Activated CD4-positive, CD25-positive, alpha-beta regulatory T cell treated with anti-CD3 and anti-CD28 coated beads, Interleukin-2, amount 50 U/mL, for 16 hours (primary cell): ENCODE data around the gene SF3B3.
"Not testable (repeated sequence)": the region's sequence is repeated elsewhere in the genome, so short reads cannot be mapped to it uniquely, and the experiment has no call there.

Experiments
- DNase-seq: peaks from one replicate; pipeline ENCODE4 v3.0.0-alpha.2; 2020; ENCODE audit warnings: low read depth, low spot score

SF3B3 gene

DNA sequence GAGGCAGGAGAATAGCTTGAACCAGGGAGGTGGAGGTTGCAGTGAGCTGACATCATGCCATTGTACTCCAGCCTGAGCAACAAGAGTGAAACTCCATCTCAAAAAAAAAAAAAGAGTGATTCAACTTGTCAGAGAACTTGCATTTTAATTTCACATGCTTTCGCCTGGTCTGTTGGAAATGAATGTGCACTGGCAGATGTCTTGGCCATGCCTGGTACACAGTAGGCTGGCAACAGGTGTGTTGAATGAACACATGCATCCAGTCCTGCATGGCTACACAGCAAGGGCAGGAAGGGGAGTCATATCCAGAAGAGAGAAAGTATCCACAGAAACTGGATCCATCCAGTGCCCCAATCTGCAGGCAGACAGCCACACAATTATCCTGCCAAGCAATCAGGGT is 11.8 kb upstream of the SF3B3 start:
- DNase-seq, result no peak

DNA sequence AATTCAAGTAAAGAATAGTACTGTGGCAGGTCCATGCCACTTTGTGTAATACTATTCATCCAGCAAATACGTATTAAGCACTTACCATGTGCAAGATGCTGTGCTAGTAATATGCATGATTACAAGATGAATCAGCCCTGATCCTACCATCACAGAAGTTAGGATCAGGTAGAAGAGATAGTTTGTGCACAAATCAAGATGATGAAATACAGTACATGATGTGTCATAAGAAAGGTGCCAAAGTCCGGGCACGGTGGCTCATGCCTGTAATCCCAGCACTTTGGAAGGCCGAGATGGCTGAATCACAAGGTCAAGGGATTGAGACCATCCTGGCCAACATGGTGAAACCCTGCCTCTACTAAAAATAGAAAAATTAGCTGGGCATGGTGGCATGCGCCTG is 11.2 kb upstream of the SF3B3 start:
- no peak for DNase-seq

DNA sequence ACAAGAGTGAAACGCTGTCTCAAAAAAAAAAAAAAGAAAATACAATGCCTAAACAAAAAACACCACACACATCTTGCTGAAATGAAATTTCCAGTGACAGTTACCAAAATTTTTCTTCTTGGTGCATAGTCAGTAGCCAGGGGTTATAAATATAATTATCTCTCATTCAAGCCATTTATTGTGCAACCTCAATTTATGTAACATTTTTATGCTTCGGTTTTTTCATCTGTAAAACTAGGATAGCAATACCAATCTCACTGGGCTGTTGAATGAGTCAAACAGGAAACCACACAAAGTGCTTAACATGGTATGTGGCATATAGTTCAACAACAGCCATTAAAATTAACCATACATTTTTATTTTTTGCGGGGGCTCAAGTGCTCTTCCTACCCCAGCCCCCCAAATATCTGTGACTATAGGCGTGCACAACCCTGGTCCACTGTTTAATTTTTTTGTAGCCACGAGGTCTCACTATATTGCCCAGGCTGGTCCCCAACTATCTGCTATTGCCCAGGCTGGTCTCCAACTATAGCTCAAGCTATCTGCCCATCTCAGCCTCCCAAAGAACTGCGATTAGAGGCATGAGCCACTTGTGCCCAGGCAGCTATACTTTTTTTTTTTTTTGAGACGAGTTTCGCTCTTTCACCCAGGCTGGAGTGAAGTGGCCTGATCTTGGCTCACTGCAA is 2.9 kb upstream of the SF3B3 start:
- no peak for DNase-seq

DNA sequence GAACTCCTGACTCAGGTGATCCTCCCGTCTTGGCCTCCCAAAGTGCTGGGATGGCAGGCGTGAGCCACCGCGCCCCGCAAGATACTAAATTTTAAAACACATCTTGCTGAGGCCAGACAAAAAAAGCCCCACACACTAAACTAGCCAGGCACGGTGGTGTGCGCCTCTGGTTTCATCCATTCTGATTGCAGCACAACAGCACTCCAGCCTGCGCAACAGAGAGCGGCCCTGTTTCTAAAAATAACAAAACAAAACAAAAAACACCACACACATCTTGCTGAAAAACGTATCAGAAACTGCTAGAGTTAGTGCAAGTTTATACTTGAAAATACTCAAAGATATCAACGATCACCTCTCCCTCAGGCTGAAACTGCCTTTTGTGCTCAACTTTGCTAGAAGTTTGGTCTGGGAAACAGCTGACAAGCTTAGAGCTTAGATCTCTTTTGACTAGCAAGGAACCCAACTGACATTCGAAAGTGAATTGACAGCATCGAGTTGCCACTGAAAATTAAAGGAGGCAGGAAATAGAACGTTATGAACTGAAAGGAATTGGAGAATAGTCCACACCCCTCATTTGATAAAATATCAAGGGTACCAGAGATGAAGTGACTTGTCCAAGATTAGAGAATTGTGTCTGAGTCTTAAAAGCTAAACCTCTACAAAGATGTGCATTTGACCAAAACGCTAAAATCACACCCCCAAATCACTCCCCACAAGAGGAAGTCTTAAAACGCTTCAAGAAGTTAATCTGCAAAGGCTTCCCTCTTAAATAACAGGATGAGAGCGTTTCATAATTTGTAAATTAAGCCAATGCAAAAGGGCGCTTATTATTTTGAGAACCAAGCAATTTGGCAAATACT is 1.2 kb upstream of the SF3B3 start:
- DNase-seq, result no peak

DNA sequence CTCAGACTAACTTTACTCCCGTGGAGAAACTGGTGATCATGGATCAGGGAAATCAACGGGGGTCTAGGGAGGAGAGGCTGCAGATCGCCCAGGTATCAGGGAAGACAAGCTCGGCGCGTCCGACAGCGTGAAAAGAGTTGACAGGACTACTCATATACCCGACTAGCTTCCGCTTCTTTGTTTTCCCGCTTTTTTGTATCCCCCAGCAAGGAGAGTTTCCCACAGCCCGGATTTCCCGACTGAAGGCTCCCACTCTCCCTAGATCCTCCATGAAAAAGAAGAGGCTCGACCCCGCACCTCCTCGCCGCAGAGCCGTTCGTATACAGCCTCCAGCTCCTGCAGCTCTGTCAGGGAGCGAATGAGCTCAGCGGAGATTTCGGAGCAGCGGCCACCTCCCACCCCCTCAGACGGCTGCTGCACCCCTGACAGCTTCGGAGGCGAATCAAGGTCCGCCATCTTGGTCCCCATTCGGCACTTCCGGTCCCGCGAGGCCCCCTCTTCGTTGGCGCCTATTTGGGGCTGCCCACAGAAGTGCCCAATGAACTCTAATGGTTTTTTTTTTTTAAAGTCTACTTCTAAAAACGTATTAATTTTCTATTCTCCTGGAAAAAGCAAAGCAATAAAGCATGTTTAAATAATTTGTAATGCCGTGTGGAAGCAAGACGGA is 407 bp upstream of the SF3B3 start, which contains the start of gene COG4:
Gene COG4, minus strand, starts transcription at position 479 of the 667 bp plus-strand sequence. Its CDS starts 11 bp downstream, at position 468.
- peak; percentile 84 for DNase-seq

DNA sequence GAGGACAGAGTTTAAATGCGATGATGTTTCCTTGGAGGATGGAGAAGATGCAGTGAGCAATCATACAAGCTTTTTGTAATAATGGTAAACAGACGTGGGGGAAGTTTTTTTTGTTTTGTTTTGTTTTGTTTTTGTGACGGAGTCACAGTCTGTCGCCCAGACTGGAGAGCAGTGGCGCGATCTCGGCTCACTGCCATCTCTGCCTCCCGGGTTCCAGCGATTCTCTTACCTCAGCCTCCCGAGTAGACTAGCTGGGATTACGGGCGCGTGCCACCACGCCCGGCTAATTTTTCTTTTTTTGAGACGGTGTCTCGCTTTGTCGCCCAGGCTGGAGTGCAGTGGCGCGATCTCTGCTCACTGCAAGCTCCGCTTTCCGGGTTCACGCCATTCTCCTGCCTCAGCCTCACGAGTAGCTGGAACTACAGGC is 796 bp downstream of the SF3B3 start:
- DNase-seq, result not testable (repeated sequence)

DNA sequence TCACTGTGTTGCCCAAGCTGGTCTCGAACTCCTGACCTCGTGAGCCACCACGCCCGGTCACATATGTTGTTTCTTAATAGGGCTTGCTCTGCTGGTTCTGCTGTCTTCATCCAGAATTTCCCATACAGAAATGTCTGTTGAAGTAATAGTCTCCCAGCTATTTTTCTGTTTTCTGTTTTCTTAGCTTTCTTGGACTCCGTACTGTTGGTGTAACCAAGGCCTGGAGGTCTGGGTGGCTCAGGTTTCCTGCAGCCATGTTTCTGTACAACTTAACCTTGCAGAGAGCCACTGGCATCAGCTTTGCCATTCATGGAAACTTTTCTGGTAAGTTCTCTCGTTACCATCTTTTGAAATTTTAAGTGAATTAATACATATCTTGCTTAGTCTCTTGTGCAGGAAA is 2.8 kb downstream of the SF3B3 start:
- DNase-seq, result no peak

DNA sequence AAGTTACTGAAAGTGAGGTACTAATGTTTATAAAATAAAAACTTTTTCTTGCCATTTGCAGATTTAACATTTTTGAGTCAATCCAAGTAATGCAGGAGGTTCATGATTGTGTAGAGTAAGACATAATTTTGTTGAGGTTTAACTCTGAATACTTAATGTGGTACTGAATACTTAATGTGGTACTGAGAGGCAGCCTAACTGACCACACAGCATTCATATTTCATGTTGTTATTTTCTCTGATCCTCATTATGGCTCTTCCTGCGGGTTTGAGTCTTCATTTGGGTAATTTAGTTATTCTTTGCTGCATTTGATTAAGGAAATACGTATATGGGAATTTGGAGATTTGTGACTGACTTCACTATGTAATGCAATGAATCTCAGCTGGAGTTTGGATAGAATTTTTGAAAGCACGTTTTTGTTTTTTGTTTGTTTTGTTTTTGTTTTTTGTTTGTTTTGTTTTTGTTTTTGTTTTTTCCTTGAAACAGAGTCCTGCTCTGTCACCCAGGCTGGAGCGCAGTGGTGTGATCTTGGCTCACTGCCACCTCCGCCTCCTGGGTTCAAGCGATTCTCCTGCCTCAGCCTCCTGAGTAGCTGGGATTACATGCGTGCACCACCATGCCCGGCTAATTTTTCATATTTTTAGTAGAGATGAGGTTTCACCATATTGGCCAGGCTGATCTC is 3.8 kb downstream of the SF3B3 start:
- no peak for DNase-seq

DNA sequence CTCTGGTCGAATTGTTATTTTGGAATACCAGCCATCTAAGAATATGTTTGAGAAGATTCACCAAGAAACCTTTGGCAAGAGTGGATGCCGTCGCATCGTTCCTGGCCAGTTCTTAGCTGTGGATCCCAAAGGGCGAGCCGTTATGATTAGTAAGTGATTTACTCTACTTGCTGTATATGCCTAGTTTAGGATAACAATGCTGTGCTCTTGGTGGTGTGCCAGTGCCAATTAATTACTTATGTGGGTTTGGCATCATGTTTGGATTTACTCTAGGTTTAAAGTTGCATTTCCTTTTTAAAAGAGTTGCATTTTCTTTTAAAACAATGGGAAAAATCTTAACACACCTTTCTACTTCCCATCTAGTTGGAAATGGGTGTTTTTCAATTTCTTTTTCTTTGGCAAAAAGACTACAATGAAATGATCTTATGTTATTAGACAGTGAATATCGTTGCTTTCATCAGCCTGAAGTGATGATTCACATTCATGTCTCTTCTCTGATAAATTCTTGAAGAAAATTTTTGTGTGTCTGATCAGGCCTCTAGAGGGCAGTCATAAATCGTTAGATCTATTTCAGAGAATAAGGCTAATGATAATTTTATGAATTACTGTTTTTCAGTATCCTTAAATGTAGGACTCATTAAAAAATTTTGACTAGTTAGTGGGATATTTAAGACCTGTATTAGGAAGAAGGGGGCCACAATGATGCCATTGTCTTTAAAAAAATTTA is 5.6 kb downstream of the SF3B3 start:
- no peak for DNase-seq

DNA sequence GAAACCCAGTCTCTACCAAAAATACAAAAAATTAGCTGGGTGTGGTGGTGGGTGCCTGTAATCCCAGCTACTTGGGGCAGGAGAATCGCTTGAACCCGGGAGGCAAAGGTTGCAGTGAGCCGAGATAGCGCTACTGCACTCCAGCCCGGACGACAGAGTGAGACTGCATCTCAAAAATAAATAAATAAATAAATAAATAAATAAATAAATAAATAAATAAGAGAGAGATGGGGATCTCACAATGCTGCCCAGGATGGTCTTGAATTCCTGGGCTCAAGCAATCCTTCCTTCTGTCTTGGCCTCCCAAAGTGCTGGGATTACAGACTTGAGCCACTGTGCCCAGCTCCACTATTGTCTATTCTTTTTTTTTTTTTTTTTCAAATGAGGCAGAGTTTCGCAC is 6.3 kb downstream of the SF3B3 start:
- not testable (repeated sequence) for DNase-seq

DNA sequence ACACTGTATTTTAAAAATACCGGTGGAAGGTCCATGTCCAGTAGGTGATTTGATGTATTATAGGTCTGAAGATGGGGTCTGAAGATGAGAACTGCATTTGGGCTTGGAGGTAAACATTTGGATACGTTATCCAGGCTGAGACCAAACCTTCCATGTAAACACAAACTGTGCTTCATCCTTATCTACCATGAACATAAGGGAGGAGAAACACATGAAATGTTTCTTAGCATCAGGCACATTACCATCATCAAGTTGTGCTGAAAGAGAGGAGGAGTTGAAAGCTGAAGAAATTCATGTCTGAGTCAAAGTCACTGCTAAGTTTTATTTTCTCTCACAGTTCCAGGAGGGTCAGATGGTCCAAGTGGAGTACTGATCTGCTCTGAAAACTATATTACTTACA is 11.4 kb downstream of the SF3B3 start:
- no peak for DNase-seq

DNA sequence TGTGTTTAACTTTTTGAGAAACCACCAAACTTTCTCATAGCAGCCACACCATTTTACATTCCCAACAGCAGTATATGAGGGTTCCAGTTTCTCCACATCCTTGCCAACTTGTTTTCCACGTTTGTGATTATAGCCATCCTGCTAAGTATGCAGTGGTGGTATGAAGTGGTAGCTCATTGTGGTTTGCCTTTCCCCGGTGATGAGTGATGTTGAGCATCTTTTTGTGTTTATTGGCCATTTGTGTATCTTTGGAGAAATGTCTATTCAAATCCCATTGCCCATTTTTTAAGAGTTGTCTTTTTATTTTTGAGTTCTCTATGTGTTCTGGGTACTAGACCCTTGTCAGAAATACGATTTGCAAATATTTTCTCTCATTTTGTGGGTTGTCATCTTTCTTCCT is 17.4 kb downstream of the SF3B3 start:
- DNase-seq, result no peak

DNA sequence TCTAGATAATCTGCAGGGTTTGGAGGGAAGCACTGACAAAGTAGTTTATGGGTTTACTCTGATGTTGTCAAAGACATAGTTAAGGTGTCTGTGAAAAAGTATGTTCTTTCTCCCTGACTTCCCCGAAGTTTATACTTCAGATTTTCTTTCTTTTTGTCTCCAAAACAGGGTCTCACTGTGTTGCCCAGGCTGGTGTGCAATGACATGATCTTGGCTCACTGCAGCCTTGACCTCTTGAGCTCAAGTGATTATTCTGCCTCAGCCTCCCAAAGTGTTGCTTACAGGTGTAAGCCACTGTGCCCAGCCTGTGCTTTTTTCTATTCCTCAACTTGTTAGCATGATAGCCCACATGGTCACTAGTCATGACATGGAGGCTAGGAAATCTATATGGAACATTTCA is 20.9 kb downstream of the SF3B3 start:
- no peak for DNase-seq

DNA sequence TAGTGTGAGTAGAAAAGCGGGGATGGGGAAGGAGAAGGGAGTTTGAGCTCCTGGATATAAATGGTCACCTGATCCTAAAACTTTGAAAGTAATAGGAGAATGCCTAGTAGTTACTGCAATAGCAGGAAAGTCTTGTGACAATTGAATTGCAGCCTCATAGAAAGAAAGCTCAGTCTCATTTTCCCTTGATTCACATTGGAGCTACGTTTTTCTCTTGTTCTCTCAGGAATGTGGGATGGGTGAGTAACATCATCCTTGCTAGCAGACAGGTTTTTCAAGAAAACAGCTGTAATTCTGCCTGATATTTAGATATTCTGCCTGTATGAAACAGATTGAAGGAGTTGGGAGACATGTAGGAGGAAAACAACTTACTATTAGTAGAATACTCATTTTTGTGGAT is 25.3 kb downstream of the SF3B3 start:
- DNase-seq, result no peak

DNA sequence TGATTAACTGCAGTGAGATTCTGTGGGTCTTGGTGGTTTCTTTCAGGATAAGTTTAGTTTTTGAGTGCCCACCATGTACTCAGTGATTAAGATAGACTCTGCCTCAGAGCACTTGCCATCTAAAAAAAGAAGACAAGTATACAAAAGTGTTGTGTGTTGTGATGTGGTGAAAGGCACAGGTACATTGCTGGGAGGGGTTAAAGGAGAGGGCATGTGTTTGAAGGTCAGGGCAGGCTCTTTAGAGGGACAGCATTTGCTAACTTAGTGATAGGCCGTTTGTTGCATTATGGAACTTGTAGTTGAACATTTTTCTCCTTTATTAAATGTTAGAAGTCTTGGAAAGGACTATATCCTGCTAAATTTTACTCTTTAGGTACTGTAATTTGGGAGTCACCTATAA is 26.5 kb downstream of the SF3B3 start:
- no peak for DNase-seq

DNA sequence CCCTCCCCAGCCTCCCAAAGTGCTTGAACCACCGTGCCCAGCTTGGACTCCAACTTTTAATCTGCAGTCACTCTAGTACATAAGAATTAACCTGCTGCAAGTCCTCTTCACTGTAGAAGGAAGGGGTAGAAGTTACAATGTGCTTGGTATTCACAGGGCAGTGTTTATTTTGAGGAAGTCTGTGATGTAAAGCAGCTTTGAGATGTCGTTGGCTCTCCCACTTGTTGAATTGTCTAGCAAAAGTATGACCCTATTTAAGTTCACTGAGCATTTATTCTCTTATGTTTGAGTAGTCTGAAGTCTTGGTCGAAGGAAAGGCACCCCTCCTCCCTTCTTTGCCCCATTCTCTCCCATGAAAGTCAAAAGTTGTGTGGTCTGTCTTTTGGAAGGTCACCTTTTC is 28.2 kb downstream of the SF3B3 start:
- DNase-seq, result no peak

DNA sequence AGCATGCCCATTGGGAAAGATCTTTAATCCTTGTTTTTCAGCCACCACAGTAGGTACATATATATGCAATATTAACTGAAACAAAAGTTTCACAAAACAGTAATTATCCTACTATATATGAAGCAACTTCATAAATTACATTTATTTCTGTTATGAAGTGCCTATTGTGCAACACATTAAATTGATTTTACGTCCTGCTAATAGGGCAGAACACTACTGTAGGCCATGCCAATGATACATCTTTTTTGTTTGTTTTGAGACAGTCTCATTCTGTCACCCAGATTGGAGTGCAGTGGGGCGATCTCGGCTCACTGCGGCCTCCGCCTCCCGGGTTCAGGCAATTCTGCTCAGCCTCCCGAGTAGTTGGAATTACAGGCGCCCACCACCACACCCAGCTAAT is 29.1 kb downstream of the SF3B3 start:
- DNase-seq, result no peak

DNA sequence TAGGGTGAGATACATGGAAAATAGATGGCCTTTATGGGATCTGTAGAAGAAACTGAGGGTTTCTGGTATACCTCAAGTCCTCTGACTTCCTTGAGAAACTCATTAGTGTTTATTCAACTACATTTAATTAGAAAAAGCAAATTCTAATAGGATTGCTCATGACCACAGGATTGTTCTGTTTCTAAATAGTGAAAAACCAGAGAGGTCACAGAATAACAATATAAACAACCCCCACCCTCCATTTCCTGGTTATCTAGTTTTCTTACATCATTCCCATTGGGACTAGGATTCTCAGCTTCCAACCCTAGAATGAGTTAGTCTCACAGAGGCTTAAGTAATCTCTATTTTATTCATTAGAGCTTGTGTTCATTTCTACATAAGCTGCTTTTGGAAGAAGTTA is 30.0 kb downstream of the SF3B3 start:
- DNase-seq, result no peak

DNA sequence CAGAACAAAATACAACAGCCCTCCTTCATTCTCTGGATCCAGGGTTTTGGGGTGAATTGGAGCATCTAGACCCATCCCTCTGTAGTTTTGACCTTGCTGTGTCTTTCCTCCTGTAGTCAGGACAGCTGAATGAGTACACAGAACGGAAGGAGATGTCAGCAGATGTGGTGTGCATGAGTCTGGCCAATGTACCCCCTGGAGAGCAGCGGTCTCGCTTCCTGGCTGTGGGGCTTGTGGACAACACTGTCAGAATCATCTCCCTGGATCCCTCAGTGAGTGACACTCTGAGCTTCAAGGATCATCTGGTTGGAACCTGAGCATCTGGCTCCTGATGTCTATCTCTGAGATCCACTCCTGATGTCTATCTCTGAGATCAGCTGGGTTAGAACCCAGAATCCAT is 32.4 kb downstream of the SF3B3 start:
- DNase-seq, result no peak

DNA sequence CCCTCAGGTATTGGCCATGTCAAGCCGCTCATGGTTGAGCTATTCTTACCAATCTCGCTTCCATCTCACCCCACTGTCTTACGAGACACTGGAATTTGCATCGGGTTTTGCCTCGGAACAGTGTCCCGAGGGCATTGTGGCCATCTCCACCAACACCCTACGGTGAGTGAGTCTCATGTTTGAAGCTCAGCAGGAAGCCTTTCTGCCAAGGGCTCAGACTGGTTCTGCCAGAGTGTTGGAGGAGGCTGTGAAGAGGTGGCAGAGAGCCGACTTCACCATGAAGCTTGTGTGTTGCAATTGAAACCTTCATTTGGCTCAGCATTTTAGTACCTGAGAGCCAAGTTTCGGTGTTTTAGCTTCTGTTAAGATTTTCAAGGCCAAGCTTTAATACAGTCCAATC is 38.0 kb downstream of the SF3B3 start:
- DNase-seq, result no peak

DNA sequence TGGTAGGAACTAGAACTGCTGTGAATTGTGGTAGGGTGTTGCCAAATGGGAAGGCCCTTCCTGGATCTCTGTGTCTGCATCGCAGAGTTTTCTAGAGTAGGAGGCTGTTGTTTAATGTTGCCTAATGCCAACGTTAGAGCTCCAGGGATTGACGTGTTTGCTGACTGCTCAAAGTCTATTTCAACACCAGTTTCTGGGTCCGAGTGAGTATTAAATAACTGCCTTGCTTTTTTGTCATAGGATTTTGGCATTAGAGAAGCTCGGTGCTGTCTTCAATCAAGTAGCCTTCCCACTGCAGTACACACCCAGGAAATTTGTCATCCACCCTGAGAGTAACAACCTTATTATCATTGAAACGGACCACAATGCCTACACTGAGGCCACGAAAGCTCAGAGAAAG is 40.0 kb downstream of the SF3B3 start:
- DNase-seq, result no peak
